NOMO-1 treated with dmso at 0.1 percent for 144 hours (cell line): Measurements from ENCODE around the gene PLPPR4.

Experiments used
- DNase-seq: peaks from one replicate; lab custom pipeline; 2025; ENCODE audit not compliant: unreplicated experiment; lab: John Stamatoyannopoulos, UW

The PLPPR4 gene

GRCh38 chr1:99347041-99347684, 82.9 kb downstream of the PLPPR4 start:
- no peak for DNase-seq

DNA sequence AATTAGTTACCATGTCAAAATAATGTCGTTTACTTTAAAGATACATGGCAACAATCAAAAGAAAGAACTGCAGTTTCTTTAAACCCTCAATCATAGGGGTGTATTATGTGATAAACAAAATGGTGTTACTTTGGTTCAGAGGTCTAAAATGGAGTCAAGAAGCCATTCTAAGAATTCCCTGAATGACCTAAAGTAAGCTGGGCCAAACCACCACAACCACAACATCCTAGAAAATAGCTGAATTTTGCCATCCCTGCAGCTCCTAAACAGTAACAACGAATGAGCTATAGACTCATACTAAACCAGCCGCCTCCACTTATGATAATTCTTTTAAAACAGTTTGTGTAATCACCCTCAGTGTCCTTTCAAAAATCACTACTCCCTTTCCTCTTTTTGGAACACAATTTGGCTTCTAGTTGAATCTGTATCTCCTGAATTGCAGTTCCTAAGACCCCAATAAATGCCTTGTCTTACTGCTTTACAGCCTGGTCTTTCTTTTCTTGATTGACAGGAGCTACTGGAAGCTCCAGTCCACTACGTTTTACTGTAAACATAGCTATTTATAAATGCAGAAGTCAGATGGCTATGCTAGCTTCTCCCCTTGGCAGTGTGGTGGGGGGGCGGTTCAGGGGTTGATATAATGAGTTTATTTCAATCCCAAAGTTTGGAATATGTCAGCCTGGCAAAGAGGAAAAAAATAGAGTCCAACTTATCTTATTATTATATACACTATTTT, 84.3 kb downstream of the PLPPR4 start:
- no peak for DNase-seq

- no peak for DNase-seq
Measured at GRCh38 chr1:99352821-99353220, 88.5 kb downstream of the PLPPR4 start.

DNA sequence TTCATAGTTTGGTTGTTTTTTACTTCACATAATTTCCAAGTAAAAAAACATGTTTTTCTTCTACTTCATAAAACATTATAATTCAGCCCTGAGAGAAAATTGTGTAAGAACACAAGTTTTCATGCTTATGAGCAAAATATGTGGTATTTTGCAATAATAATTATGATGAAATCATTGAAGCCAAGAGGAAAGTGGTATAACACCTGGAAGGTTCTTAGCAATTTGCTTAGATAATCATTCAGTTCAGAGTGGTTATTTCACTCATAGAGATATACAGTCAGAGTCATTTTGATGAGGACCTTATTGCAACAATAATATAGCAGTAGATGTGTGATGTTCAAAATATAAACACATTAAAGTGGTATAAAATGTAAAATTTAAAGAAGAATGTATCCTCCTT, 94.5 kb downstream of the PLPPR4 start:
- DNase-seq = no peak
